GM23338 (cell line): ENCODE measurements around the gene TEKT2. TPM values are rescaled to one million over a fixed set of nuclear protein-coding genes. Genes with fewer than 3 reads are reported as not detected.

Experiments
- ATAC-seq: fragments of 200-7000 bp; cut with Tn5 transposase; 3 replicates; pipeline ENCODE4 v1.9.1; 2020
- DNase-seq: peaks from one replicate; pipeline ENCODE4 v3.0.0-alpha.2; 2015; ENCODE audit warnings: low spot score
- H2AFZ ChIP-seq: fragments of 200-600 bp; sonication (generic); 2 replicates; pipeline ENCODE4 v1.8.0; 2016; ENCODE audit warnings: antibody characterized with exemption, mild to moderate bottlenecking, moderate library complexity
- H3F3A ChIP-seq: fragments of 200-600 bp; sonication (generic); replicated peaks from 2 replicates; pipeline ENCODE4 v1.8.0; 2017; ENCODE audit warnings: antibody characterized with exemption, mixed run types, low read depth
- H3K27ac ChIP-seq: fragments of 200-600 bp; sonication (generic); 2 replicates; pipeline ENCODE4 v1.6.1; 2016; ENCODE audit warnings: low read depth
- H3K27me3 ChIP-seq: fragments of 200-600 bp; sonication (generic); 2 replicates; pipeline ENCODE4 v1.8.0; 2016; ENCODE audit warnings: mild to moderate bottlenecking, mixed run types, moderate library complexity; ENCODE audit not compliant: insufficient read depth
- H3K36me3 ChIP-seq: fragments of 200-600 bp; sonication (generic); 2 replicates; pipeline ENCODE4 v1.8.0; 2016; ENCODE audit warnings: mild to moderate bottlenecking; ENCODE audit not compliant: insufficient read depth
- H3K4me1 ChIP-seq: fragments of 200-600 bp; sonication (generic); 2 replicates; pipeline ENCODE4 v1.8.0; 2016; ENCODE audit warnings: mild to moderate bottlenecking, moderate library complexity; ENCODE audit not compliant: insufficient read depth
- H3K4me2 ChIP-seq: fragments of 200-600 bp; sonication (generic); 2 replicates; pipeline ENCODE4 v1.7.1; 2017; ENCODE audit warnings: mixed run types
- H3K4me3 ChIP-seq: fragments of 200-600 bp; sonication (generic); 2 replicates; pipeline ENCODE4 v1.6.1; 2016; ENCODE audit warnings: mixed run types
- H3K79me2 ChIP-seq: fragments of 200-600 bp; sonication (generic); replicated peaks from 2 replicates; pipeline ENCODE4 v1.8.0; 2017; ENCODE audit warnings: mild to moderate bottlenecking; ENCODE audit not compliant: insufficient read depth
- H3K9me2 ChIP-seq: fragments of 200-600 bp; sonication (generic); 2 replicates; pipeline ENCODE4 v1.8.0; 2017; ENCODE audit not compliant: insufficient read depth
- H4K20me1 ChIP-seq: fragments of 200-600 bp; sonication (generic); replicated peaks from 2 replicates; pipeline ENCODE4 v1.8.0; 2017; ENCODE audit warnings: mild to moderate bottlenecking; ENCODE audit not compliant: insufficient read depth
- H3K27ac Mint-ChIP-seq: 2 replicates; pipeline ENCODE4 v1.8.0; 2020; ENCODE audit warnings: inconsistent platforms, mild to moderate bottlenecking, moderate library complexity, mixed read lengths
- H3K27me3 Mint-ChIP-seq: 3 replicates; pipeline ENCODE4 v1.8.0; 2022; ENCODE audit warnings: low read depth, mild to moderate bottlenecking, moderate library complexity, mixed read lengths, inconsistent platforms; ENCODE audit not compliant: insufficient read depth, poor library complexity
- H3K36me3 Mint-ChIP-seq: 3 replicates; pipeline ENCODE4 v1.8.0; 2021; ENCODE audit warnings: low read depth, mild to moderate bottlenecking, inconsistent platforms, moderate library complexity, mixed read lengths
- H3K4me1 Mint-ChIP-seq: 3 replicates; pipeline ENCODE4 v1.8.0; 2020; ENCODE audit warnings: mild to moderate bottlenecking, inconsistent platforms, mixed read lengths
- H3K4me3 Mint-ChIP-seq: 3 replicates; pipeline ENCODE4 v1.8.0; 2021; ENCODE audit warnings: moderate library complexity, mild to moderate bottlenecking, inconsistent platforms, mixed read lengths
- H3K9me3 Mint-ChIP-seq: 3 replicates; pipeline ENCODE4 v1.8.0; 2020; ENCODE audit warnings: moderate library complexity, mild to moderate bottlenecking, inconsistent platforms, mixed read lengths
- EZH2 ChIP-seq: fragments of 200-600 bp; sonication (generic); IDR thresholded peaks from one replicate; pipeline ENCODE4 v1.8.0; 2017; ENCODE audit warnings: antibody characterized with exemption, mild to moderate bottlenecking, low read depth; ENCODE audit not compliant: unreplicated experiment
- JUNB ChIP-seq: IDR thresholded peaks from one replicate; pipeline ENCODE4 v1.6.1; 2016; ENCODE audit warnings: antibody characterized with exemption; ENCODE audit not compliant: unreplicated experiment
- NANOG ChIP-seq: IDR thresholded peaks from 2 replicates; pipeline ENCODE4 v1.6.1; 2016; ENCODE audit warnings: antibody characterized with exemption, borderline replicate concordance
- ZNF114 ChIP-seq: fragments of 250-450 bp; sonication (Bioruptor Pico); IDR thresholded peaks from 2 replicates; pipeline ENCODE4 v1.5.0; 2020; ENCODE audit warnings: mild to moderate bottlenecking, moderate library complexity
- ZNF331 ChIP-seq: fragments of 250-450 bp; sonication (Bioruptor Pico); IDR thresholded peaks from 2 replicates; pipeline ENCODE4 v1.5.0; 2020; ENCODE audit warnings: low read depth, mild to moderate bottlenecking, moderate library complexity
- polyA plus RNA-seq: library from polyadenylated mRNA; unstranded; fragments of >200 nt; fragmentation: Nextera tagmentation; extraction: Ambion mirVana; gene quantifications from 2 replicates; pipeline ENCODE4 v1.2.1, GENCODE V29; 2016
- total RNA-seq: library from RNA; depleted of rRNA; stranded (reverse); fragments of >200 nt; shearing (Covaris generic); gene quantifications from 2 replicates; pipeline ENCODE4 v1.2.3, GENCODE V29; 2014
- TF ChIP-seq, protein P1 (sequence below): IDR thresholded peaks from 2 replicates; pipeline ENCODE4 v1.6.1; 2016; ENCODE audit warnings: antibody characterized with exemption
- TF ChIP-seq, protein P2 (sequence below), 2 experiments: fragments of 200-600 bp in 1 of 2; sonication (generic) in 1 of 2; conservative IDR thresholded peaks; 2 replicates each; pipeline versions ENCODE4 v1.5.1 to v1.6.1; 2016 to 2017; ENCODE audit warnings: antibody characterized with exemption in 2 of 2, low read depth in 2 of 2, mild to moderate bottlenecking in 2 of 2, moderate library complexity in 1 of 2
- TF ChIP-seq, protein P3 (sequence below): fragments of 250-450 bp; sonication (Bioruptor Pico); IDR thresholded peaks from 2 replicates; pipeline ENCODE4 v1.5.0; 2020; ENCODE audit warnings: mild to moderate bottlenecking, moderate library complexity

The TEKT2 gene
- total and polyA plus RNA-seq, 2 experiments from 2014 or later = 0.36 to 0.94 TPM

DNA sequence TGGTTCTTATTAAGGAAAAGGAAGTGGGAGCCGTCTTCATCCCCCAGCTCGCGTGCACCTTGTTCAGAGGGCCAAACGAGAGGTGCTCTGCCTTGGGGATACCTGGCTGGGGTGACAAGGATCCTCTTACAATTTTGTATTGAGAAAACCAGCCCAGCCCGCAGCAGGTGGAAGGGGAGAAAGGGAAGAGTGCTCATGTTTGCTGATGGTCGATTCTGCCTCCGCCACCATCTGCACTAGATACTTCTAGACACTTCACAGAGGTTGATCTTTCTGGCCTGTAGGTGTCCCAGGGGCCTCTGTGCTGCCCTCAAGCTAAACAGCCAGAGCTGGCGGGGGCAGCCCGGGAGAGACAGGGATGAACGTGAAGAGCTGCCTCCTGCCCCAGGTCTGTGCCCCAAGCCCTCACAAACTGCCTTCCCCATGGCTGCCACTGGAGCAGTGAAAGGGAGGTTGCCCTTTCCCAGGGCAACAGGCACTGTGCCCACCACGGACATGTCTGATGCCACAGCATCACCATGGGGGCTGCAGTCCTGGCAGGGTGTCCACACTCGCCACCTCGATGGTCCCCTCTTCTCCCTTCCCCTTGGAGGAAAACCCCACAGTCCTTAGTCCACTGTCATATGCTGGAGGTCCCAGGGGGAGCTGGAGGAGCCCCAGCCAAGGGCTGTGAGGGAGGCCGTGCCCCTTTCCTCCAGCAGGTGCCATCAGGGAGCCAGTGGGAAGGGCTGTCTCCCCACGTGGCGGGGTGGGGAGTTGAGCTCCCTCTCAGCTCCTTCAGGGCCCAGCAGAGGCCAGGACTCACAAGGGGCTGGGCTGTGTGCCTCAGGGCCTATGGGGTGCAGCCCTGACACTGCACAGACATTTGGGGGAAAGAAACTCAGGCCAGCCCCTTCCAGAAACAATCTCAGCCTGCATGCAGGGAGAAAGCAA lies 12.9 kb downstream of the TEKT2 start:
- Mint-ChIP-seq H3K9me3 (no peaks in the 10 kb centered on the region), H3K36me3 (peaks cover 26% of the 10 kb centered on the region), H3K4me1 (peaks cover 17% of the 10 kb centered on the region), H3K27me3 (peaks cover 3% of the 10 kb centered on the region), H3K27ac (peak overlapping the region; percentile 81), H3K4me3 (no peak overlapping the region; the same call in 2 of the 3 replicates)
- H3K4me3 ChIP-seq = no peak overlapping the region
- TF ChIP-seq, protein P1, sequence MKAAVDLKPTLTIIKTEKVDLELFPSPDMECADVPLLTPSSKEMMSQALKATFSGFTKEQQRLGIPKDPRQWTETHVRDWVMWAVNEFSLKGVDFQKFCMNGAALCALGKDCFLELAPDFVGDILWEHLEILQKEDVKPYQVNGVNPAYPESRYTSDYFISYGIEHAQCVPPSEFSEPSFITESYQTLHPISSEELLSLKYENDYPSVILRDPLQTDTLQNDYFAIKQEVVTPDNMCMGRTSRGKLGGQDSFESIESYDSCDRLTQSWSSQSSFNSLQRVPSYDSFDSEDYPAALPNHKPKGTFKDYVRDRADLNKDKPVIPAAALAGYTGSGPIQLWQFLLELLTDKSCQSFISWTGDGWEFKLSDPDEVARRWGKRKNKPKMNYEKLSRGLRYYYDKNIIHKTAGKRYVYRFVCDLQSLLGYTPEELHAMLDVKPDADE = no peak
- TF ChIP-seq, protein P2, sequence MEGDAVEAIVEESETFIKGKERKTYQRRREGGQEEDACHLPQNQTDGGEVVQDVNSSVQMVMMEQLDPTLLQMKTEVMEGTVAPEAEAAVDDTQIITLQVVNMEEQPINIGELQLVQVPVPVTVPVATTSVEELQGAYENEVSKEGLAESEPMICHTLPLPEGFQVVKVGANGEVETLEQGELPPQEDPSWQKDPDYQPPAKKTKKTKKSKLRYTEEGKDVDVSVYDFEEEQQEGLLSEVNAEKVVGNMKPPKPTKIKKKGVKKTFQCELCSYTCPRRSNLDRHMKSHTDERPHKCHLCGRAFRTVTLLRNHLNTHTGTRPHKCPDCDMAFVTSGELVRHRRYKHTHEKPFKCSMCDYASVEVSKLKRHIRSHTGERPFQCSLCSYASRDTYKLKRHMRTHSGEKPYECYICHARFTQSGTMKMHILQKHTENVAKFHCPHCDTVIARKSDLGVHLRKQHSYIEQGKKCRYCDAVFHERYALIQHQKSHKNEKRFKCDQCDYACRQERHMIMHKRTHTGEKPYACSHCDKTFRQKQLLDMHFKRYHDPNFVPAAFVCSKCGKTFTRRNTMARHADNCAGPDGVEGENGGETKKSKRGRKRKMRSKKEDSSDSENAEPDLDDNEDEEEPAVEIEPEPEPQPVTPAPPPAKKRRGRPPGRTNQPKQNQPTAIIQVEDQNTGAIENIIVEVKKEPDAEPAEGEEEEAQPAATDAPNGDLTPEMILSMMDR (conservative IDR thresholded peaks at IDR 0.05; ENCODE audit: low read depth in 2 of 2) = peak; percentile 48 to 66
- no peak for TF ChIP-seq EZH2
- H3K4me1 ChIP-seq = peaks cover 6% of the 10 kb centered on the region
- H3K36me3 ChIP-seq = peaks cover 13% of the 10 kb centered on the region; the same call in 1 of the 2 replicates
- no peaks in the 10 kb centered on the region for H3K9me2 ChIP-seq
- H2AFZ ChIP-seq = peak overlapping the region; percentile 84; the same call in 1 of the 2 replicates
- no peaks in the 10 kb centered on the region for H3K79me2 ChIP-seq
- H3K4me2 ChIP-seq = no peak overlapping the region
- ATAC-seq (peak; percentile 84), DNase-seq (peak; percentile 84)
- no peak overlapping the region for H3K27ac ChIP-seq
- H3K27me3 ChIP-seq = no peaks in the 10 kb centered on the region
- H4K20me1 ChIP-seq = no peaks in the 10 kb centered on the region
- 0 out of 2 replicates have a peak, but pooled peaks cover 16% of the 10 kb centered on the region for H3F3A ChIP-seq

DNA sequence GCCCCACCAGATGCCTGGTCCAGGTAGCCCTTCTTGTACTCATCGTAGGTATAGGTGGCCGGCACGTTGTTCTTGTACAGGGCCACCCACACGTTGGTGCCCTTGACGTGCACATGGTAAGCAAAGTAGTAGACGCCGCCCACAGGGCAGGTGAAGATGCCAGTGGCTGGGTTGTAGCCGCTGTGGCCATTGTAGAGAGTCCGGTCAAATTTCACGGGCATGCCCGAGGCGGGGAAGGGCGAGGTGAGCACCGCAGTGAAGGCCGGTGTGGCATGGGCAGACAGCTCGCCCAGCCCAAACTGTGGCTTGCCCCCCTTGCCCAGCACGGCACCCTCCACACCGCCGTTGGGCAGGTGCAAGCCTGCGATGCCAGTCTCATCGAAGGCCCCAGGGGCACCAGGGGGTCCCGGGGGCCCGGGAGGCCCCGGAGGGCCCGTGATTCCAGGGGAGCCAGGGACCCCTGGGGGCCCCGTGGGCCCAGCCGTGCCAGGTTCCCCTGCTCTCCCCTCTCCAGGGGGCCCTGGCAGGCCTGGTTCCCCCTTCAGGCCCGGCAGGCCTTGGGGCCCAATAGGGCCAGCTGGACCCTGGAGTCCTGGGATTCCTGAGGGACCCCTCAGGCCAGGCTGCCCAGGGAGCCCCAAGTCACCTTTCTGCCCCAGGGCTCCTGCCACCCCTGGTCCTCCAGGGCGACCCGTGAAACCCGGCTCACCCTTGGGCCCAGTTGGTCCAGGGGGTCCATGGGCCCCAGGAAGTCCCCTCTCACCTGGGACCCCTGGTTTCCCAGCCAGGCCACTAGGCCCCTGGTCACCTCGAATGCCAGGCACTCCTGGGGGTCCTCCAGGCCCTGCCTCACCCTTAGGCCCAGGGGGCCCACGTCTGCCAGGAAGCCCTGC lies 14.0 kb downstream of the TEKT2 start:
- Histone ChIP-seq H3K27ac (no peak overlapping the region), H3K36me3 (peaks cover 7% of the 10 kb centered on the region; the same call in 1 of the 2 replicates), H4K20me1 (no peaks in the 10 kb centered on the region), H3K9me2 (no peaks in the 10 kb centered on the region), H3F3A (0 out of 2 replicates have a peak, but pooled peaks cover 16% of the 10 kb centered on the region), H3K79me2 (no peaks in the 10 kb centered on the region), H2AFZ (peak overlapping the region; percentile 84; the same call in 1 of the 2 replicates), H3K27me3 (no peaks in the 10 kb centered on the region), H3K4me3 (no peak overlapping the region), H3K4me2 (no peak overlapping the region), H3K4me1 (peaks cover 6% of the 10 kb centered on the region)
- H3K36me3 Mint-ChIP-seq = peaks cover 17% of the 10 kb centered on the region
- DNase-seq = no peak
- H3K27me3 Mint-ChIP-seq = peaks cover 3% of the 10 kb centered on the region
- peak overlapping the region; percentile 81 for H3K27ac Mint-ChIP-seq
- no peak for ATAC-seq
- H3K4me1 Mint-ChIP-seq = peaks cover 17% of the 10 kb centered on the region
- no peaks in the 10 kb centered on the region; the same call in 2 of the 3 replicates for H3K9me3 Mint-ChIP-seq
- no peak overlapping the region; the same call in 2 of the 3 replicates for H3K4me3 Mint-ChIP-seq
- TF ChIP-seq, protein P3, sequence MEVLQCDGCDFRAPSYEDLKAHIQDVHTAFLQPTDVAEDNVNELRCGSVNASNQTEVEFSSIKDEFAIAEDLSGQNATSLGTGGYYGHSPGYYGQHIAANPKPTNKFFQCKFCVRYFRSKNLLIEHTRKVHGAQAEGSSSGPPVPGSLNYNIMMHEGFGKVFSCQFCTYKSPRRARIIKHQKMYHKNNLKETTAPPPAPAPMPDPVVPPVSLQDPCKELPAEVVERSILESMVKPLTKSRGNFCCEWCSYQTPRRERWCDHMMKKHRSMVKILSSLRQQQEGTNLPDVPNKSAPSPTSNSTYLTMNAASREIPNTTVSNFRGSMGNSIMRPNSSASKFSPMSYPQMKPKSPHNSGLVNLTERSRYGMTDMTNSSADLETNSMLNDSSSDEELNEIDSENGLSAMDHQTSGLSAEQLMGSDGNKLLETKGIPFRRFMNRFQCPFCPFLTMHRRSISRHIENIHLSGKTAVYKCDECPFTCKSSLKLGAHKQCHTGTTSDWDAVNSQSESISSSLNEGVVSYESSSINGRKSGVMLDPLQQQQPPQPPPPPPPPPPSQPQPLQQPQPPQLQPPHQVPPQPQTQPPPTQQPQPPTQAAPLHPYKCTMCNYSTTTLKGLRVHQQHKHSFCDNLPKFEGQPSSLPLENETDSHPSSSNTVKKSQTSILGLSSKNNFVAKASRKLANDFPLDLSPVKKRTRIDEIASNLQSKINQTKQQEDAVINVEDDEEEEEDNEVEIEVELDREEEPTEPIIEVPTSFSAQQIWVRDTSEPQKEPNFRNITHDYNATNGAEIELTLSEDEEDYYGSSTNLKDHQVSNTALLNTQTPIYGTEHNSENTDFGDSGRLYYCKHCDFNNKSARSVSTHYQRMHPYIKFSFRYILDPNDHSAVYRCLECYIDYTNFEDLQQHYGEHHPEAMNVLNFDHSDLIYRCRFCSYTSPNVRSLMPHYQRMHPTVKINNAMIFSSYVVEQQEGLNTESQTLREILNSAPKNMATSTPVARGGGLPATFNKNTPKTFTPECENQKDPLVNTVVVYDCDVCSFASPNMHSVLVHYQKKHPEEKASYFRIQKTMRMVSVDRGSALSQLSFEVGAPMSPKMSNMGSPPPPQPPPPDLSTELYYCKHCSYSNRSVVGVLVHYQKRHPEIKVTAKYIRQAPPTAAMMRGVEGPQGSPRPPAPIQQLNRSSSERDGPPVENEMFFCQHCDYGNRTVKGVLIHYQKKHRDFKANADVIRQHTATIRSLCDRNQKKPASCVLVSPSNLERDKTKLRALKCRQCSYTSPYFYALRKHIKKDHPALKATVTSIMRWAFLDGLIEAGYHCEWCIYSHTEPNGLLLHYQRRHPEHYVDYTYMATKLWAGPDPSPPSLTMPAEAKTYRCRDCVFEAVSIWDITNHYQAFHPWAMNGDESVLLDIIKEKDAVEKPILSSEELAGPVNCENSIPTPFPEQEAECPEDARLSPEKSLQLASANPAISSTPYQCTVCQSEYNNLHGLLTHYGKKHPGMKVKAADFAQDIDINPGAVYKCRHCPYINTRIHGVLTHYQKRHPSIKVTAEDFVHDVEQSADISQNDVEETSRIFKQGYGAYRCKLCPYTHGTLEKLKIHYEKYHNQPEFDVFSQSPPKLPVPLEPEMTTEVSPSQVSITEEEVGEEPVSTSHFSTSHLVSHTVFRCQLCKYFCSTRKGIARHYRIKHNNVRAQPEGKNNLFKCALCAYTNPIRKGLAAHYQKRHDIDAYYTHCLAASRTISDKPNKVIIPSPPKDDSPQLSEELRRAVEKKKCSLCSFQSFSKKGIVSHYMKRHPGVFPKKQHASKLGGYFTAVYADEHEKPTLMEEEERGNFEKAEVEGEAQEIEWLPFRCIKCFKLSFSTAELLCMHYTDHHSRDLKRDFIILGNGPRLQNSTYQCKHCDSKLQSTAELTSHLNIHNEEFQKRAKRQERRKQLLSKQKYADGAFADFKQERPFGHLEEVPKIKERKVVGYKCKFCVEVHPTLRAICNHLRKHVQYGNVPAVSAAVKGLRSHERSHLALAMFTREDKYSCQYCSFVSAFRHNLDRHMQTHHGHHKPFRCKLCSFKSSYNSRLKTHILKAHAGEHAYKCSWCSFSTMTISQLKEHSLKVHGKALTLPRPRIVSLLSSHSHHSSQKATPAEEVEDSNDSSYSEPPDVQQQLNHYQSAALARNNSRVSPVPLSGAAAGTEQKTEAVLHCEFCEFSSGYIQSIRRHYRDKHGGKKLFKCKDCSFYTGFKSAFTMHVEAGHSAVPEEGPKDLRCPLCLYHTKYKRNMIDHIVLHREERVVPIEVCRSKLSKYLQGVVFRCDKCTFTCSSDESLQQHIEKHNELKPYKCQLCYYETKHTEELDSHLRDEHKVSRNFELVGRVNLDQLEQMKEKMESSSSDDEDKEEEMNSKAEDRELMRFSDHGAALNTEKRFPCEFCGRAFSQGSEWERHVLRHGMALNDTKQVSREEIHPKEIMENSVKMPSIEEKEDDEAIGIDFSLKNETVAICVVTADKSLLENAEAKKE (CRISPR knock-in tag) = no peak
- TF ChIP-seq JUNB (no peak), ZNF331 (CRISPR knock-in tag) (no peak), ZNF114 (no peak), NANOG (no peak)
